NCI-H748 treated with DMSO at 0.1 percent for 48 hours (cell line): ENCODE measurements around the gene ZNHIT3.
"Not testable (repeated sequence)": the region's sequence is repeated elsewhere in the genome, so short reads cannot be mapped to it uniquely, and the experiment has no call there.

Source experiments
- DNase-seq: peaks from one replicate; lab custom pipeline; 2025; lab: John Stamatoyannopoulos, UW

Gene ZNHIT3

DNA sequence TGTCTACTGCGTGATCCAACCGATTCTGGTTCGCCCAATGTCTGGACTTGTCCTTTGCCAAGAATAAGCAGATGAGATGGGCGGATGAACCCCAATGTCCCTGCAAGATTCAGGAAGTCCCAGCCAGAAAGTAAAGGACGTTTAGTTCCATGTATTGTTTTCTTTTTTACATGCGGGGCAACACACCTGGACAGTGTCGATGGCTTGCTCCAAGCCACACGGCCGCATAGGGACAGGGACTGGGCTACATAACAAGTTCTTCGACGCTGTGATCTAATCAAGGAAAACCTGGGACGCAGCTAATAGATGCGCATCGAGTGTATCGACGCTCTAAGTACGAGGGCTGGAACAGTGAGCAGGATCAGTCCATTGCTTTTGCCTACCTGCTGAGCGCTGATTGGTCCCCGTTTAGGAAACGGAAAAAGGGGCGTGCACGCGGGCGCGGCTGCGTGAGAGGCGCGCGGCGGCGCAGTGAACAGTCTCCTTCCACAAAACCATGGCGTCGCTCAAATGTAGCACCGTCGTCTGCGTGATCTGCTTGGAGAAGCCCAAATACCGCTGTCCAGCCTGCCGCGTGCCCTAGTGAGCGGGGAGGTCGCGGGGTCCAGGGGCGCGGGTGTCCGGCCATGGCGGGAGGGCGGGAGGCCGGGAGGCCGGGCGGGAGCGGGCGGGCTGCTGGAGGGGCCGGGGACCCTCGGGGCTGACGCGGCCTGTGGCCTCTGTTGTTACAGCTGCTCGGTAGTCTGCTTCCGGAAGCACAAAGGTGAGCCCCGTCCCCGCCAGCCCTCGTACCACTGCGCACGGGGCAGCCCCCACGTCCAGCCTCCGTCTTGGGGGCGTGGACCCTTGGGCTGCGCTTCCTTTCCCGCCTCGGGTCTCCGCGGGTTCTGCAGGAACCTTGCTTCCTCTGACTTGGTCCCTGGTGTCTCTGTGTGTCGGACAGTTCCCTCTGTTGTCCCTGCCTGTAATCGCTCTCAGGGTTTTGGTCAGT lies at the start of gene ZNHIT3:
ZNHIT3 (plus strand) TSS at position 478 of the 991 bp plus-strand sequence; CDS start at position 497, 19 bp downstream.
- DNase-seq: peak; percentile 96

- DNase-seq: not testable (repeated sequence)
Observed at GRCh38 chr17:36441792-36442191, 44.7 kb upstream of the ZNHIT3 start.

- no peak for DNase-seq
Observed at GRCh38 chr17:36443777-36444176, 42.7 kb upstream of the ZNHIT3 start.

DNA sequence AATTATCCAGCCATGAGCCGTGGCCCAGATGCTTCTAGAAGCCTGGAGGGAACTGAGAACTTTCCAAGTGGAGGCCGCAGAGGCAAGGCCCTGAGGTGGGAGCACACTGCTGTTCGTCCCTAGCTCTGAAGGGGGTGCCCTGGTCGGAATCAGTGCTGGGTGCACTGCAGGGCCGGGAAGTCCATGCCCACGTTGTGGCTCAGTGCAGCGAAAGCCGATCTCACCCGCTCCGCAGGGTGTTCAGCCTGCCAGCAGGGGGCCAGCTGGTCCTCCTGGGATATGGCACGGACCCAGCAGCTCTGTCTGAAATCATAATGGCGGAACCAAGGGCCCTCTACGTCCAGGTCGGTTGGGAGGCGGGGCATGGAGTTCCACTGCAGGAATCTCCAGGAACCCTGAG lies 36.5 kb upstream of the ZNHIT3 start:
- DNase-seq: not testable (repeated sequence)

- not testable (repeated sequence) for DNase-seq
Observed at GRCh38 chr17:36452888-36453287, 33.6 kb upstream of the ZNHIT3 start.

DNA sequence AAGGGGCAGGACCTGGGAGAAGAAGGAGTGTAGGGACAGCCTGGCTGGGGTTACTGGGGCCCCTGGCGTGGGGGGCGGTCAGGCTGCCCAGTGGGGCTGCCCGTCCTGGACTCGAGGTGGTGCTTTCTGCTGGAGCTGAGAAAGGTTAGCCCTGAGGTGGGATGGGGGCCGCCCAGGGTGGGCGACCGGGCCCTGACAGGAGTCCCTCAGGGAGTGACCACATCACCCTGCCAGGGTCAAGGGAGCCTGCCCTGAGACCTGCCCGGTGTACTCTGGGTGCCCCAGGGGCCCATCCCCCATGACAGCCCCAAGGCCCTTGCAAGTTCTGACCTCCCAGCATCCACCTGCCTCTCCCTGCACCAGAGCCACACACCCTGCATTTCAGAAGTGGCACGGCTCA lies 28.8 kb upstream of the ZNHIT3 start:
- not testable (repeated sequence) for DNase-seq

- DNase-seq: no peak
Observed at GRCh38 chr17:36459045-36459444, 27.4 kb upstream of the ZNHIT3 start.

DNA sequence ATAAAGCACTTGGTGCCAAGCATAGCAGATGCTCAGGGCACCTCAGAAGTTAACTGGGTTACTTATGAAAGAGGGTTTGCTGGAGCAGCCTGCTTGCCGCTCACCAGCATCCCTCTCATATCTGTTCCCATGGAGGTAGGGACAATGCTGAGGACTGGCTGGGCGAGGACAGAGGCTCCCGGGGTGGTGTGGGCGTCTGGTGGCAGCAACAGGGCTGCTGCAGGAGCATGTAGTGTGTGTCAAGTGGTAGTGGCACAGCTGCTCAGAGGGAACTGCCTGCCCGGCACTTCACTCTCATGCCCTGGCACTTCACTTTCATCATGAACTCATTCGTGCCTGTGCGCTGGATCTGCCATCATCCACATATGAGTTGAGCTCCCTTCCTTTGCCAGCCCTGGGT lies 26.9 kb upstream of the ZNHIT3 start:
- no peak for DNase-seq

DNA sequence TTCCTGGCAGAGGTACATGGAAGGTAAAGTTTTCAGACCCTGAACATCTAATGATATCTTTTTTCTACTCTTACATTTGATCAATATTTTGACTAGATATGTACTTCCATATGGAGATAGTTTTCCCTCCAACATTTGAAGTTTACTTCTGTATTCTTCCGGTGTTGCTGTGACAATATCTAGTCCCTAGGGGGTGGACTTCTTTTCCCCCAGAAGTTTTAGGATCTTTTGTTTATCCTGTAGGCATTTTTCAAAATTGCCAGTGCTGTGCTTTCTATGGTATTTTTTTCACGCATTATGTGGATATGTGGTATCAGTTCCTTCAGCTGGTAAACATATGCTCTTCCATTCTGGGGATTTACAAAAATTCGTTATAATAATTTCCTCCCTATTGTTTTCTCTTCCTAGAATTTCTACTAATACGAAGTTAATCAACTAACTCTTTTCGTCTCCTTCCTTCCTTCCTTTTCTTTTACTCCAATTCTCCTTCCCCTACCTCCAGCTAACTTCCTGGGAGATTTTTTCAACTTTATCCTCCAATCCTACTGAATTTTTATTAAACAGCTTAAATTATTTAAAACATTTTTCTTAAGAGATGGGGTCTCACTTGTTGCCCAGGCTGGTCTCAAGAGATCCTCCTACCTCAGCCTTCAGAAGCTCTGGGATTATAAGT lies 26.1 kb upstream of the ZNHIT3 start:
- DNase-seq: no peak

DNA sequence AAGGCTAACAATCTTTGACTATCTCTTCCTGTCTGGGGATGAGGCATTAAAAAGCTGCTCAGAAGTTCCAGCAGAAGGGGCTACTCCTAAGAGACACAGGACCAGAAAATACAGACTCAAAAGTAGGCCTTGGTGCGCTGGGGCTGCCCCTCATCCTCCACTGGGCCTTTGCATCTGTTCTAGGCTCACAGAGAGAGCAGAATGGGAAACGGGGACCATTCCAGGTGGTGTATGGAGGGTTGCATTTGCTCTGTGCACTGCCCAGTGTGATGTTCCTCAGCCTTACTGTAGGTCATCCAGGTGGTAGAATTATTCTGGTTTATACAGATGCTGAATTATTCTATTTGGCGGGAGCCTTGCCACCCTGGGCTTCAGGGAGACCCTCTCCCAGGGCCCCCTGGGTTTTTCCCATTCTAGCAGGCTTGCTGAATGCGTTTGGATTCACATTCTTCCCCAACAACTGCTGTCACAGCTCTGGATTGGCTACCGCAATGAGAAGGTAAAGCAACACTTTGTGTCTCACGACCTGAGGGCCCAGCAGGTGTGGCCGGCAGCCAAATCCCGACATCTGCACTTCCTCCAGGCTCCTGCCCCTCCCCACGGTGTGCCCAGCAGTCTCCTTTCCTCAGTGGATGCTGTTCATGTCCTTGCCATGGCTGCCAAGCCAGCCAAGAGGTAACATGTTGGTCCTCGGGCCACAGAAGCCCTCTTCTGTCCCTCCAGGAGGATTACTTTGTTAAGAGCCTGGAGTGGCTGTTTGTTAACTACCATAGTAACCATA lies 25.0 kb upstream of the ZNHIT3 start:
- no peak for DNase-seq

DNA sequence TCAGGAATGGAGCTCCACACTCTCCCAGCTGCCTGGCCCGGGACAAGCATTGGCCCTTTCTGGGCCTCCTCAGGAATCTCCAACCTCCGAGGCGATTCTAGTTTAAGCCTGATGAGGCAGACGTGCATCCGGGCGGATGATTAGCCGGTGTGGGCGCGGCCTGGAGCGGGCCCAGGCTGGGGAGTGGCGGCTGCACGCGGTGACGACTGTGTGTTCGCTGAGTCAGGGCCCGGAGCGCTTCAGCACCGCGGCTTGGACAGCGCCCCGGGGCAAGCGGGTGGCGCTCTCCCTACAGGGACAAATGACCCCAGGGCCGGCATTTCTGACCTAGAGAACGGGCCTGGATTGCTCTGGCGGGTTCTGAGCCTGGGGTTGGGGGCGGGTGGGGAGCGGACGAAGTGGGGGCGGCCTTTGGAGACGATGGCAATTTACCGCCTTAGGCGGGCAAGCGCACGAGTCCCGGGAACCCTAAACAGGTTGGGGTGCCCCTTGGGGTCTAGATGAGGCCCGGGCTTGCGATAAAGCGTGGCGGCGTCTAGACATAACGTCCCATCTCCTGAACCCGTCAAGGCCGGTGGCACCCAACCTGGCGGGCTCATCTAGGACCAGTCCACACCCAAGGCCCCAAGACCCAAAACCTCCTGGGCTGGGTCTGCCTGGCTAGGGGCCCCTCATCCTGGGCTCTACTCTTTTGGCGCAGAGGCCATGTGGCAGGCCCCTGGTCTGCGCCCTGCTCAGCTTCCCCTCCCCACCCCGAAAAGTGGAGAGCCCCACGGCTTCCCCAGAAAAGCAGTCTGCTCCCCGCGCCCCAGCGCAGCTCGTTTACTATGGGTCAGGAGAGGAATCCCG lies 22.3 kb upstream of the ZNHIT3 start:
- DNase-seq: no peak

DNA sequence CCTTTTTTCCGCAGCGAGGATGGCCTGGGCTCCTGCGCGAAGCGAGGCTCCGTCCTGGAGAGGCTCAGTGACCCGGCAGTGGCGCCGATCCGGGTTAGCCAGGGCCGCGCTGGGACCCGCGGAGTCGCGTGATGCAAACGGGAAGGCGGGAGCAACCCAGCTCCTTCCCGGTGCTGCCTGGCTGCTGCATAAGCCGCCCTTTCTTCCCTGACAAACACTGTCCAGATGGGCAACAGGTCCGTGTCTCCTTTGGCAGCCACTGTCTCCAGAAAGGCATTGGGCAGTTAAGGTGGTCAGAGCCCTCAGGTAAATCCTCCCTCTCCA lies 21.8 kb upstream of the ZNHIT3 start:
- DNase-seq: no peak

- DNase-seq: no peak
Observed at GRCh38 chr17:36468903-36469635, 17.4 kb upstream of the ZNHIT3 start.

- no peak for DNase-seq
Observed at GRCh38 chr17:36469733-36470132, 16.7 kb upstream of the ZNHIT3 start.

- DNase-seq: no peak
Observed at GRCh38 chr17:36470499-36470898, 16.0 kb upstream of the ZNHIT3 start.

DNA sequence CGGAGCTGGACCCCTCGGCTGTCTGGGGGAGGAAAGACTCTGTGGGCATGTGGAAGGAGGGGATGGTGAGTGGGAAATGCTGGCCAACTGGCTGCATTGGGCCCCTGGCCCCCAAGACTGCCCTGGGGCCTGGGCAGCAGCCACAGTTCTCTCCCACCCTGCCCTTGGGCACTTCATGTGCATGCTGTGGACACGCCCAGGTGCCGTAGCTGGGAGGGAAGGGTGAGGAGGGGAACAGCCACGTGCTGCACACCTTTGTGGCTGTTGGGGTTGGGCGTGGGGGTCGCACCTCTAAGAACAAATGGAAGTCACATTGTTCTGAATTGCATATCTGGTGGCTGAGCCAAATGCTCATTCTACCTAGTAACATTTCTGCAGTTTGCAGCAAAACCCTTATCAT lies 11.9 kb upstream of the ZNHIT3 start:
- no peak for DNase-seq

DNA sequence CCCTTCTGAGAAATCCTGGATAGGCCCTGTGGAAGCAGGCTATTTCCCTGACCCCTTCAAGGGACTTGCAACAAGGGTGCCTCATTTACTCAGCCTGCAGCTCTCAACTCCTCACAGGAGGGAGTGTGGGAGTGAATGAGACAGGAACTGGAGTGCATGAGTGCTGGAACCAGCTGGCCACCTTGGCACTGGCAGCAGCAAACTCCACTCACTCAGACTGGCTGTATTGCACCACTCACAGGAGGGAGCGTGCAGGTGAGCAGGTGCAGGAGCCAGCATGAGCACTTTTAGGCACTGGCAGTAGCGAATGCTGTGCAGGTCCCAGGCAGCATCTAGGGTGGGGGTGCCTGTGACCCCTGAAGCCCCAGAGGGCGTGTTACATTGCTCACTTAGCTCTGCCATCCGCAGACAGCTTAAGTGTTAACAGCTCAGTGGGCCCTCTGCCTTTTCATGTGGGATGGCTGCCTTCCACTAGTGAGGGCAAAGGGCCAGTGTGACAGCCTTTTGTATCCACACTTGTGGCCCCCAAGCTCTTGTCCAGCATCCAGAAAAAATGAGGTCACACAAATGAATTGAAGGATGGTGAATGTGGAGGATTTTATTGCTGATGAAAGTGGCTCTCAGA lies 11.0 kb upstream of the ZNHIT3 start:
- DNase-seq: no peak

GRCh38 chr17:36481829-36482228 lies 4.7 kb upstream of the ZNHIT3 start:
- no peak for DNase-seq

- peak; percentile 7 for DNase-seq
Observed at GRCh38 chr17:36482611-36483504, 3.6 kb upstream of the ZNHIT3 start.
